ENCODE results near the gene PI4KB. TPM values are rescaled to one million over a fixed set of nuclear protein-coding genes. Genes with fewer than 3 reads are reported as not detected.

PI4KB gene
- total and polyA plus RNA-seq, 9 of the 15 experiments (the other 6 are each of a cell fraction or from before 2014, with no cell fraction given), result 3.1 to 65.4 (median 45.1) TPM

GRCh38 chr1:151368393-151369301 is 41.4 kb upstream of the PI4KB start (continued):
- no peak for TF ChIP-seq NFRKB (IDR thresholded peaks at IDR 0.05; ENCODE audit: low read depth)

- no peak for TF ChIP-seq NKRF (IDR thresholded peaks at IDR 0.05; ENCODE audit: borderline replicate concordance)
- TF ChIP-seq GTF3C2 (IDR thresholded peaks at IDR 0.05; ENCODE audit: borderline replicate concordance, extremely low read depth, insufficient read length), result no peak
- TF ChIP-seq L3MBTL2 (IDR thresholded peaks at IDR 0.05), result no peak
- TF ChIP-seq ETV1 (tag; conservative IDR thresholded peaks at IDR 0.05; ENCODE audit: low read depth), result no peak
- TF ChIP-seq SNIP1 (IDR thresholded peaks at IDR 0.05; ENCODE audit: low read depth), result no peak
- no peak for TF ChIP-seq RFX1 (IDR thresholded peaks at IDR 0.05)
- no peak for TF ChIP-seq SNAPC5 (CRISPR knock-in tag; IDR thresholded peaks at IDR 0.05)
- no peak for TF ChIP-seq BDP1 (IDR thresholded peaks at IDR 0.05; ENCODE audit: insufficient read depth, insufficient read length)
- no peak for TF ChIP-seq KDM2B (CRISPR knock-in tag; IDR thresholded peaks at IDR 0.05)
- no peak for TF ChIP-seq KLF1 (tag; IDR thresholded peaks at IDR 0.05)
- TF ChIP-seq ZFP36 (IDR thresholded peaks at IDR 0.05; ENCODE audit: low read depth, low read length, partially characterized antibody), result no peak
- DNase-seq (ENCODE audit: extremely low read depth in 1 of 4, low spot score in 3 of 4) (no peak), FAIRE-seq (no peak), ATAC-seq (no peak)
- Histone ChIP-seq H3K27me3 (ENCODE audit: control insufficient read depth in 2 of 2, insufficient read depth in 2 of 2, low read length in 2 of 2) (no peaks in the 10 kb centered on the region), H3K9me1 (ENCODE audit: control insufficient read depth, insufficient read depth, low read length) (no peaks in the 10 kb centered on the region), H3K9me3 (replicated peaks; ENCODE audit: control insufficient read depth, insufficient read depth, low read depth, low read length) (0 out of 2 replicates have a peak, but pooled peaks cover 2% of the 10 kb centered on the region), H3K9ac (ENCODE audit: insufficient read depth in 1 of 2, low read depth in 2 of 2, low read length in 2 of 2) (peak overlapping the region in 1 of 2 experiments; percentile 64; a peak in 1 of 4 replicates), H3K4me2 (ENCODE audit: insufficient read depth, low read length) (no peak overlapping the region), H4K20me1 (replicated peaks; ENCODE audit: control insufficient read depth, insufficient read depth, low read length) (no peaks in the 10 kb centered on the region), H3K27ac (ENCODE audit: extremely low read depth, low read depth, low read length) (no peak overlapping the region), H3K4me1 (replicated peaks in 1 of 2; ENCODE audit: control insufficient read depth in 2 of 2, insufficient read depth in 2 of 2, low read length in 2 of 2) (peaks cover 26 to 42% of the 10 kb centered on the region in 2 experiments), H2AFZ (ENCODE audit: low read depth, low read length) (no peak overlapping the region), H3K79me2 (ENCODE audit: control insufficient read depth, insufficient read depth, low read length) (peaks cover 16% of the 10 kb centered on the region), H3K4me3 (no peak overlapping the region), H3K36me3 (ENCODE audit: control insufficient read depth, insufficient read depth, low read length) (peaks cover 39% of the 10 kb centered on the region; the same call in 2 of the 3 replicates)
- ChIA-PET CTCF (ENCODE audit: low intra/inter-chr PET ratio) (no interaction called here), POLR2A (interaction anchor here (0.6 to 1.4 kb wide), 6 partner anchors 16 to 86 kb away, joined by 3 to 6 read pairs (median 4); partner anchors contain the start of gene PI4KB)
- in situ Hi-C loops (cut with MboI) (no loop called here), intact Hi-C loops (cut with micrococcal nuclease) (no loop called here)
- BruUV-seq (replicated peaks), result no TSS peak
- WGBS (ENCODE audit: insufficient coverage, low coverage, missing lambda C conversion rate), result 79% methylated on average over 8 of the region's 8 CpGs
These were observed 40.6 kb upstream of the PI4KB start for GRCh38 chr1:151367658-151368392.
